ENCODE data around the gene NUP93. TPM values are rescaled to one million over a fixed set of nuclear protein-coding genes. Genes with fewer than 3 reads are reported as not detected.
"Not testable (repeated sequence)": the region's sequence is repeated elsewhere in the genome, so short reads cannot be mapped to it uniquely, and the experiment has no call there.

NUP93 gene
- total RNA-seq, 3 donors from 2014 or later: 31.0 to 45.6 (median 40.8) TPM

GRCh38 chr16:56789360-56789759, 59.4 kb downstream of the NUP93 start:
- H3K4me1 ChIP-seq (ENCODE audit: low read depth): no peaks in the 10 kb centered on the region
- DNase-seq: peak in 2 of 3 donors; percentile 42 to 64

GRCh38 chr16:56792967-56793366, 63.0 kb downstream of the NUP93 start:
- intact Hi-C loops (cut with DNase I, micrococcal nuclease): no loop called here
- ATAC-seq: no peak
- TF ChIP-seq CTCF (IDR thresholded peaks at IDR 0.05): no peak
- no peaks in the 10 kb centered on the region for H3K9me3 ChIP-seq
- DNase-seq: no peak
- H3K36me3 ChIP-seq (ENCODE audit: low read depth): no peaks in the 10 kb centered on the region
- no peaks in the 10 kb centered on the region for H3K4me1 ChIP-seq (ENCODE audit: low read depth)
- no peak overlapping the region for H3K4me3 ChIP-seq

More at GRCh38 chr16:56789360-56789759, 59.4 kb downstream of the NUP93 start:
- peak; percentile 8 for TF ChIP-seq CTCF (IDR thresholded peaks at IDR 0.05)
- Histone ChIP-seq H3K4me3 (no peak overlapping the region), H3K9me3 (no peaks in the 10 kb centered on the region), H3K36me3 (ENCODE audit: low read depth) (no peaks in the 10 kb centered on the region)
- intact Hi-C loops (cut with DNase I, micrococcal nuclease): no loop called here
- ATAC-seq: peak; percentile 80

- no peaks in the 10 kb centered on the region for H3K9me3 ChIP-seq
- no peak overlapping the region for H3K4me3 ChIP-seq
- DNase-seq: peak in 1 of 3 donors; percentile 30
- intact Hi-C loops (cut with DNase I, micrococcal nuclease): no loop called here
- TF ChIP-seq CTCF (IDR thresholded peaks at IDR 0.05): no peak
- ATAC-seq: no peak
- no peaks in the 10 kb centered on the region for H3K4me1 ChIP-seq (ENCODE audit: low read depth)
- no peaks in the 10 kb centered on the region for H3K36me3 ChIP-seq (ENCODE audit: low read depth)
These were observed 63.6 kb downstream of the NUP93 start for GRCh38 chr16:56793492-56793891.

GRCh38 chr16:56795011-56795410, 65.1 kb downstream of the NUP93 start:
- Histone ChIP-seq H3K9me3 (no peaks in the 10 kb centered on the region), H3K36me3 (ENCODE audit: low read depth) (no peaks in the 10 kb centered on the region), H3K4me1 (ENCODE audit: low read depth) (no peaks in the 10 kb centered on the region), H3K4me3 (no peak overlapping the region)
- DNase-seq: no peak
- no peak for ATAC-seq
- no peak for TF ChIP-seq CTCF (IDR thresholded peaks at IDR 0.05)
- intact Hi-C loops (cut with DNase I, micrococcal nuclease): no loop called here

- H3K9me3 ChIP-seq; H3K4me3 ChIP-seq; DNase-seq; intact Hi-C loops (cut with DNase I, micrococcal nuclease); ATAC-seq; H3K4me1 ChIP-seq (ENCODE audit: low read depth); H3K36me3 ChIP-seq (ENCODE audit: low read depth): not testable (repeated sequence)
These were observed 67.1 kb downstream of the NUP93 start for GRCh38 chr16:56797038-56797437.

GRCh38 chr16:56797861-56798260, 67.9 kb downstream of the NUP93 start:
- H3K36me3 ChIP-seq (ENCODE audit: low read depth): no peaks in the 10 kb centered on the region
- H3K4me1 ChIP-seq (ENCODE audit: low read depth): no peaks in the 10 kb centered on the region
- intact Hi-C loops (cut with DNase I, micrococcal nuclease): no loop called here
- TF ChIP-seq CTCF (IDR thresholded peaks at IDR 0.05): no peak
- no peak for DNase-seq
- ATAC-seq: no peak
- H3K4me3 ChIP-seq: no peak overlapping the region
- no peaks in the 10 kb centered on the region for H3K9me3 ChIP-seq
